Measurements from ENCODE around the gene EED.

GRCh38 chr11:86262387-86262786 lies 17.8 kb downstream of the EED start:
- TF ChIP-seq POLR2AphosphoS5 (IDR thresholded peaks at IDR 0.05; ENCODE audit: low read depth, low read length) (no peak), POLR2A (IDR thresholded peaks at IDR 0.05; ENCODE audit: low read depth, low read length) (no peak)
